PC-3 (cell line): ENCODE results near the gene CRHR2.

ENCODE experiments used
- EZH2phosphoT487 ChIP-seq: fragments of 300-600 bp; sonication (generic); IDR thresholded peaks from 2 replicates; pipeline ENCODE4 v1.6.1; 2018; ENCODE audit warnings: mild to moderate bottlenecking, antibody characterized with exemption, low read length, borderline replicate concordance
- TF ChIP-seq, protein P1 (sequence below): fragments of 300-600 bp; sonication (generic); conservative IDR thresholded peaks from 2 replicates; pipeline ENCODE4 v1.5.1; 2017; ENCODE audit warnings: antibody characterized with exemption, low read depth, mild to moderate bottlenecking, low read length

GRCh38 chr7:30694774-30695721 is 12.8 kb upstream of the CRHR2 start:
- TF ChIP-seq, protein P1, sequence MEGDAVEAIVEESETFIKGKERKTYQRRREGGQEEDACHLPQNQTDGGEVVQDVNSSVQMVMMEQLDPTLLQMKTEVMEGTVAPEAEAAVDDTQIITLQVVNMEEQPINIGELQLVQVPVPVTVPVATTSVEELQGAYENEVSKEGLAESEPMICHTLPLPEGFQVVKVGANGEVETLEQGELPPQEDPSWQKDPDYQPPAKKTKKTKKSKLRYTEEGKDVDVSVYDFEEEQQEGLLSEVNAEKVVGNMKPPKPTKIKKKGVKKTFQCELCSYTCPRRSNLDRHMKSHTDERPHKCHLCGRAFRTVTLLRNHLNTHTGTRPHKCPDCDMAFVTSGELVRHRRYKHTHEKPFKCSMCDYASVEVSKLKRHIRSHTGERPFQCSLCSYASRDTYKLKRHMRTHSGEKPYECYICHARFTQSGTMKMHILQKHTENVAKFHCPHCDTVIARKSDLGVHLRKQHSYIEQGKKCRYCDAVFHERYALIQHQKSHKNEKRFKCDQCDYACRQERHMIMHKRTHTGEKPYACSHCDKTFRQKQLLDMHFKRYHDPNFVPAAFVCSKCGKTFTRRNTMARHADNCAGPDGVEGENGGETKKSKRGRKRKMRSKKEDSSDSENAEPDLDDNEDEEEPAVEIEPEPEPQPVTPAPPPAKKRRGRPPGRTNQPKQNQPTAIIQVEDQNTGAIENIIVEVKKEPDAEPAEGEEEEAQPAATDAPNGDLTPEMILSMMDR, result no peak
- TF ChIP-seq EZH2phosphoT487, result no peak
